Activated CD8-positive, alpha-beta memory T cell treated with anti-CD3 and anti-CD28 coated beads for 36 hours (primary cell): ENCODE results near the gene MOK. TPM values are rescaled to one million over a fixed set of nuclear protein-coding genes. Genes with fewer than 3 reads are reported as not detected.

Experiments used
- CTCF ChIA-PET: fragments of 350-600 bp; sonication (Branson Sonifier 250); formaldehyde crosslinking; loops from one replicate; lab custom pipeline; 2021; ENCODE audit warnings: antibody characterized with exemption; lab: Charles Lee
- POLR2A ChIA-PET: fragments of 350-600 bp; sonication (Branson Sonifier 250); formaldehyde crosslinking; loops from one replicate; lab custom pipeline; 2021; ENCODE audit warnings: antibody characterized with exemption; lab: Charles Lee
- total RNA-seq, 2 experiments: library from RNA; stranded (reverse); gene quantifications; one replicate each; pipeline ENCODE4 v1.2.3, GENCODE V29; 2021

The MOK gene
- total RNA-seq, 2 experiments from 2014 or later, result 7.8 to 9.6 TPM

DNA sequence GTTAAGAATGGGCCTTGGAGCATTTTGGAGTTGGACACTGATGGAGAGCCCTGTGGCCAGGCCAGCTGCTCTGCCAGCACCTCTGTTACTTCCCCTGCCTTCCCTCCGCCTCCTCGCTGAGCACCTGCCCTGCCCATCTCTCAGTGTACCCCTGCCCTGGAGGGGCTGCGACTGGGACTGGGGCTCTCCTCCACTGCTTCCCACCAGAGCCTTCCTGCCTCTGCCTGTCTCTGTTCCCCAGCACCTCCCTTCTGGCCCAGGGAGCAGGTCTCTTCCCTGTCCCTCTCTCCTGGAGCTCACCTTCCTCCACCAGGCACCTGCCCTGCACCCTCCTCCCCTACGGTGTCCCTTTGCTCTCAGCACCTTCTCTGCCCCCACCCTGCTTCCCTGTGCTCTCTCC lies 103.2 kb downstream of the MOK start:
- ChIA-PET POLR2A (interaction anchor here (0.6 kb wide), 1 partner anchor 188 kb away, joined by 3 read pairs; no protein-coding TSS in a partner anchor), CTCF (interaction anchor here (1.2 to 1.6 kb wide), 2 partner anchors 12 to 113 kb away, joined by 3 to 5 read pairs; no protein-coding TSS in a partner anchor)

GRCh38 chr14:102201353-102201738 lies 103.6 kb downstream of the MOK start:
- CTCF ChIA-PET, result interaction anchor here (1.2 to 1.6 kb wide), 2 partner anchors 12 to 113 kb away, joined by 3 to 5 read pairs; no protein-coding TSS in a partner anchor
- POLR2A ChIA-PET, result interaction anchor here (0.6 kb wide), 1 partner anchor 187 kb away, joined by 3 read pairs; no protein-coding TSS in a partner anchor

DNA sequence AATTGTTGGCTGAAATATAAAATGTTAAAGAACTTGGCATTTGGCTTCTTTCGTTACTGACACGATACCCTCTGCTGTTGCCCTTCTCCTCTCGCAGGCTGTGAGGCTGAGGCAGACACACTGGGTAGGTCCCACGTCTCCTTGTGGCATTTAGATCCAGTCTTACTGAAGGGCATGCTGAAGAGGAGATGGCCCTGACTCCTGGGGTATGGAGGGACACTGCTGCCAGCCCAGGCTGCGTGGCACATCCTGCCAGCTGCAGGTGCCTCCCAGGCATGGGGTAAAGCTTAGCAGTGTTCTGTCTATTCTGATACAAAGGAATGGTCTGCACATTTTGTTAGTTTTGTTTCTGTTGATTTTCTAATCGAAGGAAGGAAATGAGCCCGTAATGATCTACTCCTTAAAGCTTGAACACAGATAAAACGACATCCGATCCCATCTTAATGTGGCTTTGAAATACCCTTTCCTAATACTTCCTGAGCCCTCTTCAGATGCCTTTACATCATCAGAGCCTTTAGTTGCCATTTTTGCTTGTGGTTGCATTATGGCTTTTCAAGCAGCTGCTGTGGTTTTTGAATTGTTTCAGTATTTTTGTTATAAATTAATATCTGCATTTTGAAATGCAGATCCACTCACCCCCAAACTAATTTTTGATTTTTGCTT lies 104.1 kb downstream of the MOK start:
- ChIA-PET POLR2A (no interaction called here), CTCF (interaction anchor here (1.2 to 1.6 kb wide), 2 partner anchors 13 to 114 kb away, joined by 3 to 5 read pairs; no protein-coding TSS in a partner anchor)

- POLR2A ChIA-PET, result no interaction called here
- CTCF ChIA-PET, result interaction anchor here (1.6 kb wide), 1 partner anchor 10 kb away, joined by 5 read pairs; no protein-coding TSS in a partner anchor
Measured at GRCh38 chr14:102197317-102197853, 107.6 kb downstream of the MOK start.

- ChIA-PET POLR2A (no interaction called here), CTCF (no interaction called here)
Measured at GRCh38 chr14:102196902-102197230, 108.1 kb downstream of the MOK start.

- ChIA-PET POLR2A (no interaction called here), CTCF (no interaction called here)
Measured at GRCh38 chr14:102196039-102196901, 108.7 kb downstream of the MOK start.

GRCh38 chr14:102195446-102195845 lies 109.5 kb downstream of the MOK start:
- CTCF ChIA-PET, result no interaction called here

GRCh38 chr14:102194856-102195255 lies 110.1 kb downstream of the MOK start:
- POLR2A ChIA-PET, result no interaction called here
- CTCF ChIA-PET, result no interaction called here

More at GRCh38 chr14:102195446-102195845, 109.5 kb downstream of the MOK start:
- POLR2A ChIA-PET, result no interaction called here

DNA sequence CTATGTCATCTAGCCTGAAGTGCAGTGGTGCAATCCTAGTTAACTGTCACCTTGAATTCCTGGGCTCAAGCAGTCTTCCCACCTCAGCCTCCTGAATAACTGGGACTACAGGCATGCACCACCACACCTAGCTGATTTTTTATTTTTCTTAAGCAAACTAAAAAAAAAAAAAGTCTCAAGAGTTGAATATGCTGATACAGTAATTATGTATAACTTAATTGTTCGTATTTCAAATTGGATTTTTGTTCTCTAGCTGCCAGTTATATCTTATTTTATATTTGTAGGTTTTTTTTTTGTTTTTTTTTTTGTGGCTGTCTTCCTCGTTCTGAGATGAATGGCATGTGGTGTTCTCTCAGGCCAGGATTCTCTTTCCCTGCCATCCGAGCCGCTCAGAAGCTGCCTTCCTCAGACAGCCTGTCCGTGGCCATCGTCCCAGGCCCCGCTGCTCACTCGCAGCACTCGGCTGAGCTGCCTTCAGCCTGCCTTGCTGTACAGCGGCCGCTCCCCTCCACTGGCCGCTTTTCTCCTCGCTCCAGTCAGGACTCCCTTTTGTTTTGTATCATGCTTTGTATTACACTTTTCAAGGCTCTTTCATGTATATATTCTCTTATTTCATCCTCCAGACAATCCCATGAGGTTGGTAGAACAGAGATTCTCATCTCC lies 112.0 kb downstream of the MOK start:
- POLR2A ChIA-PET, result no interaction called here
- CTCF ChIA-PET, result no interaction called here

DNA sequence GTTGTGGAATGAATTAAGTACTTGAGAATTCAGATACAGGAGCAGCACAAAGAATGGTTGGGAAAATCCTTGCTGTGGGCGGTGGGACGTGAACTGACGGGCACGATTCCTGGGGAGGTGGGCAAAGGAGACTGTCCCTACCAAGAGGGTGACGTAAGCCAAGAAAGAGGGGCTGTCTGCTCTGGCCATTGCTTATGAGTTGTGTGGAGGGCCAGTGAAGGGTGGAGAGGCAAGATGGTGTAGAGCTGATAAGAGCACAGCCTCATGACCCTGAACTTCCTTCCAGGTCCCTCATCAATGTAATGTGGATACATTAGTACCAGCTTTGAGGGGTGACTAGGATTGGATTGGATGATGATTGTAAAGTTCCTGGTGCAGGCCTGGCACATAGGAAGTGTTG lies 115.1 kb downstream of the MOK start:
- CTCF ChIA-PET, result no interaction called here
- POLR2A ChIA-PET, result no interaction called here

DNA sequence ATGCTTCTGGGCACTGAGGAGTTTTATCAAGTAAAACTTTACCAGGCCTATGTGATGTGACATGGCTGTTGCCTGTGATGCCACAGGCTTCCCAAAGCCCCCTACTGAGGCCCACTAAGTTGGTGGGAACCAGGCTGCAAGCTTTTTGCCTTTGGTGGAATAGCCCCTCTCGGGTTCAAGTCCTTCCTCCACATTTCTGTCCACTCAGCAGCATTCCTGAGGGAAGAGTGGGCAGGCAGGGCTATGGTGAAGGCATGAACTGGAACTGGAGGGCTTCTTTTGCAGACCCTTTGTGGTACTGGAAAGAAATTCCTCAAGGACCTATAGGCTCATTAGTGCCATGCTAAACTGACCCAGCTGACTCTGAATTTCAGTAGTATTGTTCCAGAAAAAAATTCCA lies 116.8 kb downstream of the MOK start:
- ChIA-PET POLR2A (no interaction called here), CTCF (interaction anchor here (0.6 to 1.6 kb wide), 2 partner anchors 10 to 12 kb away, joined by 3 to 5 read pairs; no protein-coding TSS in a partner anchor)

- CTCF ChIA-PET, result interaction anchor here (0.6 to 1.6 kb wide), 2 partner anchors 11 to 12 kb away, joined by 3 to 5 read pairs; no protein-coding TSS in a partner anchor
Measured at GRCh38 chr14:102187568-102188001, 117.4 kb downstream of the MOK start.

DNA sequence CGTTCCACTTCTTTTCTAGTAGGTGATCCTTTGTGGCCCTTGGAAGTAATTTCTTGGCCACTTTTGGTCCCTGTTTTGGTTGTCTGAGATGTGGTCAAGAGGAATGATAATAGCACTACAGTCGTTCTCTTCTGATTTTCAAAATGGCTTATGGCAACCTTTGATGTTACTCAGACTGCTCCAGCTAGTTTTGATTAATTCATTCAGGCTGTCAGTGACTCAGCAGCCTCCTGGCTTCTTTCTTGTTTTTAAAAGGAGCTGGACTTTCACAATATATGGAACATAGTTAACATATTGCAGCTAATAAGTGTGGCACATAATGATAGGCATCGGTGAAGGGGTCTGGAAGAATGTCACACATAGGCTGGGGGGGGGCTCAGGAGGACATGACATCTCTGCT lies 117.9 kb downstream of the MOK start:
- ChIA-PET POLR2A (no interaction called here), CTCF (interaction anchor here (0.7 to 1.6 kb wide), 2 partner anchors 11 to 79 kb away, joined by 3 to 5 read pairs; no protein-coding TSS in a partner anchor)

More at GRCh38 chr14:102187568-102188001, 117.4 kb downstream of the MOK start:
- POLR2A ChIA-PET, result no interaction called here

- POLR2A ChIA-PET, result interaction anchor here (1.2 kb wide), 1 partner anchor 45 kb away, joined by 3 read pairs; the partner anchor contains the start of gene WDR20
- CTCF ChIA-PET, result interaction anchor here (1.6 kb wide), 1 partner anchor 129 kb away, joined by 4 read pairs; no protein-coding TSS in a partner anchor
Measured at GRCh38 chr14:102185360-102185759, 119.6 kb downstream of the MOK start.

- ChIA-PET POLR2A (interaction anchor here (0.6 to 1.2 kb wide), 2 partner anchors 45 to 96 kb away, joined by 3 read pairs; partner anchors contain the start of gene WDR20), CTCF (interaction anchor here (1.2 to 1.6 kb wide), 2 partner anchors 17 to 130 kb away, joined by 4 read pairs; no protein-coding TSS in a partner anchor)
Measured at GRCh38 chr14:102184316-102185035, 120.5 kb downstream of the MOK start.

DNA sequence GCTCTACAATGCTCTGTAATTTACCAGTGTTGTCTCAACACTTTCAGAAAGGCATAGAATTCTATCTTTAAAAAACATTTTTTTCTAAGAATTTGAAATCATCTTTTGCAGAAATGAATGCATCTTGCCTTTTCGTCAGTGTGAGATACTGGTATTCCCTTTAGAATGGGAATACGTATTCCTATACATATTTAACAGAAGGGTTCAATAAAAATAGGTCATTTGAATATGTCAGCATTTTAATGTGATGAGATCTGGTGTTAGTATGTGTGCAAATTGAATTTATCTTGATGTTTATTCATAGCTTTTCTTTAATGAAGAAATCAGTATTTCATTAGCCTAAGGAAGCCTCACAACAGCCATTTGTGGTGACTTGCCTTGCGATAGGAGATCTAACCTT lies 121.1 kb downstream of the MOK start:
- POLR2A ChIA-PET, result interaction anchor here (0.6 kb wide), 2 partner anchors 96 to 375 kb away, joined by 3 to 5 read pairs; no protein-coding TSS in a partner anchor

GRCh38 chr14:102182936-102183619 lies 121.9 kb downstream of the MOK start:
- ChIA-PET POLR2A (interaction anchor here (0.7 kb wide), 1 partner anchor 35 kb away, joined by 3 read pairs; no protein-coding TSS in a partner anchor), CTCF (interaction anchor here (0.5 to 1.6 kb wide), 2 partner anchors 44 to 131 kb away, joined by 4 to 6 read pairs; partner anchors contain the start of gene WDR20)

More for the DNA sequence above, 121.1 kb downstream of the MOK start:
- CTCF ChIA-PET, result interaction anchor here (1.2 to 1.6 kb wide), 2 partner anchors 16 to 130 kb away, joined by 4 read pairs; no protein-coding TSS in a partner anchor
